GM12864 (cell line): Measurements from ENCODE around the gene BTBD9.

Source experiments
- DNase-seq: peaks from one replicate; pipeline ENCODE4 v3.0.0-alpha.2; 2011; ENCODE audit warnings: low read depth
- H3K4me3 ChIP-seq: 2 replicates; pipeline ENCODE4 v1.5.1; 2011; ENCODE audit warnings: mild to moderate bottlenecking, low read depth, low read length, control low read depth
- TF ChIP-seq, protein P1 (sequence below): IDR thresholded peaks from 2 replicates; pipeline ENCODE4 v1.5.1; 2011; ENCODE audit warnings: low read depth, mild to moderate bottlenecking, moderate library complexity, low read length, control low read depth, inconsistent platforms; ENCODE audit errors: missing control alignments

Gene BTBD9

GRCh38 chr6:38155621-38156204, 484.0 kb downstream of the BTBD9 start:
- DNase-seq: no peak
- H3K4me3 ChIP-seq: no peak overlapping the region
- TF ChIP-seq, protein P1, sequence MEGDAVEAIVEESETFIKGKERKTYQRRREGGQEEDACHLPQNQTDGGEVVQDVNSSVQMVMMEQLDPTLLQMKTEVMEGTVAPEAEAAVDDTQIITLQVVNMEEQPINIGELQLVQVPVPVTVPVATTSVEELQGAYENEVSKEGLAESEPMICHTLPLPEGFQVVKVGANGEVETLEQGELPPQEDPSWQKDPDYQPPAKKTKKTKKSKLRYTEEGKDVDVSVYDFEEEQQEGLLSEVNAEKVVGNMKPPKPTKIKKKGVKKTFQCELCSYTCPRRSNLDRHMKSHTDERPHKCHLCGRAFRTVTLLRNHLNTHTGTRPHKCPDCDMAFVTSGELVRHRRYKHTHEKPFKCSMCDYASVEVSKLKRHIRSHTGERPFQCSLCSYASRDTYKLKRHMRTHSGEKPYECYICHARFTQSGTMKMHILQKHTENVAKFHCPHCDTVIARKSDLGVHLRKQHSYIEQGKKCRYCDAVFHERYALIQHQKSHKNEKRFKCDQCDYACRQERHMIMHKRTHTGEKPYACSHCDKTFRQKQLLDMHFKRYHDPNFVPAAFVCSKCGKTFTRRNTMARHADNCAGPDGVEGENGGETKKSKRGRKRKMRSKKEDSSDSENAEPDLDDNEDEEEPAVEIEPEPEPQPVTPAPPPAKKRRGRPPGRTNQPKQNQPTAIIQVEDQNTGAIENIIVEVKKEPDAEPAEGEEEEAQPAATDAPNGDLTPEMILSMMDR: no peak

GRCh38 chr6:38155144-38155543, 484.6 kb downstream of the BTBD9 start:
- TF ChIP-seq, protein P1: no peak
- H3K4me3 ChIP-seq: no peak overlapping the region
- DNase-seq: no peak

- no peak for DNase-seq
- TF ChIP-seq, protein P1: no peak
- H3K4me3 ChIP-seq: no peak overlapping the region
These were observed 485.0 kb downstream of the BTBD9 start for GRCh38 chr6:38154731-38155130.

DNA sequence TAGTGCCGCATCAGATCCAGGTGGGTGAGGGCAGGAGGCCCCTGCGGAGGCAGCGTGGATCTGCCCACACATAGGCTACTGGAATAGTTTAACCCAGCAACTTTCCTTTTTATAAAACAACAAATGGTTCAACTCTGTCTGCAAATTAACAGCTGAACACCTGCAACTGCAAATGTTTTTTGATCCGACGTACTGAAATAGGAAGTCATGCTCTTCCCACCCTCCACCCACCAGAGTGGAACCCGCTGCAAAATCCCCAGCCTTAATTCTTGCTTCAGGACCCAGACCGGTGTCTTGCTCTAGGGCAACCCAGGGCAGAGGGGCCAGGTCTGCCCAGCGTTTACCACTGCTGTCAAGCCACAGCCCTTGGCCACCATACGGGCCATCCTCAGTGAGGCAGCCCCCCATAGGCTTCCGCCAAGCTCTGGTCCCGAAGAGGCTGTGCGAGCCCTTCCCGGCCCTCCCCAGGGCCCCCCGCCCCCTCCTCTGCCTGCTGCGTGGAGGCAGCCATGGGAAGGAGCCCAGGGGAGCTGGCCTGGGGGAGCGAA, 485.9 kb downstream of the BTBD9 start:
- TF ChIP-seq, protein P1: no peak
- no peak for DNase-seq
- no peak overlapping the region for H3K4me3 ChIP-seq

DNA sequence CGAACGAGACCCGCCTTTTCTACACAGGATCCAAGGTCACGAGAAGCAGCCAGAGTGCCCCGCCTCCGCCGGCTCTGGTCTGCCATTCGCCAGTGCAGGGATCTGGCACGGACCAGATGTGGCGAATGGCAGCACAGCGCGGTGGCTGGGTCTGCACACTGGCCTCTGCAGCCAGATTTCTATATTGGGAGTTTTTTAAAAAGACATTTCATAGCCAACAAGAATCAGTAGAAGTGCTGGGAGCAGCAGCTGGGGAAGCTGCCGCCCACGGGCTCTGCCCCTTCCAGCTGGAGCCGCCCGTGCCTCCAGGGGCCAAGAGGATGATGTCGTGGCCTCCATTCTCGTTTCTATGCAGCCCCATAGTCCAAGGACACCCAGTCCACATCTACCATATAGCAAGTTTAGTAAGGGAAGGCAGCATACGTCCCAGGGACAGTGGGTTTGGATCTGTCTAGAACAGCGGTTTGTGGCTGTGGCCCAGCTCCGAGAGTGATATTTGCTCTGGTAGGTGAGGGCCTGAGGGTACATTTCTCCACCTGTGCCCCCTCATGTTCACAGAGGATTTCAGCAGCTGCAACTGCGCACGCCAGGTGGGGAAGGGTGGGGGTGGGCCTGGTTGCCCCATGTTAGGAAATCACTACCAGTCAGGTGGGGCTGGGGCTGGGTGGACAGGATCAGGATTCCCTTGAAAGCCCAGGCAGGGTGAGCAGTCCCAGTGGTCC, 486.5 kb downstream of the BTBD9 start:
- TF ChIP-seq, protein P1: no peak
- H3K4me3 ChIP-seq: no peak overlapping the region

DNA sequence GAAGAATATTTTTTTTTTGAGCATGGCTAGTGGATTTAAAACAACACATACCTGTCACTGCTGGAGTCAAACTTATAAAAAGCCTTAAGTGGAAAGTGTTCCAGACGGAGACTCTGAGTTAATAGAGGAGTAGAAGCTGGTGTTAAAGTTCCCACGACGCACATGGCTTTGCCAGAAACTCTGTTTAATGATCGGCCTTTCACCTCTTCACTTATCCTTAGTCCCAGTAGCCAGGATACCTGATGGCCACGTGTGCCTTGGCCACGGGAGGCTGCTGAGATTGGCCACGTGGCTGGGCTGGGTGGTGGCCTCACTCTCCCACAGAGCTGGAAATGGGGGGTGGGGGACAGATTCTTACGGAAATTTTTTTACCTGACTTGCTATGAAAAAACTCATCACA, 487.1 kb downstream of the BTBD9 start:
- DNase-seq: no peak
- TF ChIP-seq, protein P1: no peak
- H3K4me3 ChIP-seq: no peak overlapping the region

More for the DNA sequence above, 486.5 kb downstream of the BTBD9 start:
- DNase-seq: no peak
